Chondrocyte (in vitro differentiated cells): ENCODE data around the gene GPX1. TPM values are rescaled to one million over a fixed set of nuclear protein-coding genes. Genes with fewer than 3 reads are reported as not detected.
"Not testable (repeated sequence)": the region's sequence is repeated elsewhere in the genome, so short reads cannot be mapped to it uniquely, and the experiment has no call there.

ENCODE experiments used
- DNase-seq: peaks from one replicate; pipeline ENCODE4 v3.0.0; 2021; ENCODE audit warnings: mixed read lengths, low spot score
- H3K27ac Mint-ChIP-seq: one replicate; pipeline ENCODE4 v1.8.0; 2021; ENCODE audit warnings: mild to moderate bottlenecking, moderate library complexity, mixed read lengths; ENCODE audit not compliant: unreplicated experiment
- H3K27me3 Mint-ChIP-seq: 2 replicates; pipeline ENCODE4 v1.8.0; 2021; ENCODE audit warnings: low read depth, mixed read lengths
- H3K36me3 Mint-ChIP-seq: 2 replicates; pipeline ENCODE4 v1.8.0; 2021; ENCODE audit warnings: low read depth, mixed read lengths
- H3K4me1 Mint-ChIP-seq: 2 replicates; pipeline ENCODE4 v1.8.0; 2021; ENCODE audit warnings: low read depth, mild to moderate bottlenecking, mixed read lengths
- H3K4me3 Mint-ChIP-seq: one replicate; pipeline ENCODE4 v1.8.0; 2021; ENCODE audit warnings: mild to moderate bottlenecking, moderate library complexity, mixed read lengths; ENCODE audit not compliant: unreplicated experiment
- H3K9me3 Mint-ChIP-seq: 2 replicates; pipeline ENCODE4 v1.8.0; 2021; ENCODE audit warnings: low read depth, mixed read lengths
- CTCF ChIP-seq: fragments of 200-600 bp; sonication (generic); IDR thresholded peaks from 2 replicates; pipeline ENCODE4 v1.5.0; 2021; ENCODE audit warnings: antibody characterized with exemption, mild to moderate bottlenecking, moderate library complexity
- total RNA-seq: library from RNA; stranded (reverse); gene quantifications from 3 replicates; pipeline ENCODE4 v1.2.1, GENCODE V29; 2021

Gene GPX1
- total RNA-seq, 1 donor from 2014 or later = 92.6 TPM

GRCh38 chr3:49333916-49334633 is 24.1 kb downstream of the GPX1 start:
- no peaks in the 10 kb centered on the region for H3K9me3 Mint-ChIP-seq
- no peak for TF ChIP-seq CTCF
- no peaks in the 10 kb centered on the region for H3K27me3 Mint-ChIP-seq
- H3K4me3 Mint-ChIP-seq = no peak overlapping the region
- H3K4me1 Mint-ChIP-seq = peaks cover 12% of the 10 kb centered on the region
- H3K36me3 Mint-ChIP-seq = peaks cover 18% of the 10 kb centered on the region
- no peak overlapping the region for H3K27ac Mint-ChIP-seq
- DNase-seq = no peak

GRCh38 chr3:49333091-49333490 is 25.1 kb downstream of the GPX1 start:
- Mint-ChIP-seq H3K36me3 (peaks cover 21% of the 10 kb centered on the region), H3K27me3 (no peaks in the 10 kb centered on the region), H3K4me1 (peaks cover 5% of the 10 kb centered on the region), H3K4me3 (no peak overlapping the region), H3K27ac (peak overlapping the region; percentile 22), H3K9me3 (no peaks in the 10 kb centered on the region)
- no peak for DNase-seq
- no peak for TF ChIP-seq CTCF

GRCh38 chr3:49329186-49329585 is 29.0 kb downstream of the GPX1 start:
- no peak for DNase-seq
- TF ChIP-seq CTCF = no peak
- Mint-ChIP-seq H3K36me3 (peaks cover 34% of the 10 kb centered on the region), H3K27ac (no peak overlapping the region), H3K4me1 (peaks cover 3% of the 10 kb centered on the region), H3K9me3 (no peaks in the 10 kb centered on the region), H3K27me3 (no peaks in the 10 kb centered on the region), H3K4me3 (no peak overlapping the region)

- not testable (repeated sequence) for H3K4me1 Mint-ChIP-seq, H3K27ac Mint-ChIP-seq, H3K4me3 Mint-ChIP-seq, H3K9me3 Mint-ChIP-seq, H3K27me3 Mint-ChIP-seq, DNase-seq
- H3K36me3 Mint-ChIP-seq = peaks cover 33% of the 10 kb centered on the region
Observed at GRCh38 chr3:49328350-49328749, 29.8 kb downstream of the GPX1 start.

- Mint-ChIP-seq H3K4me1 (peaks cover 3% of the 10 kb centered on the region), H3K27ac (no peak overlapping the region), H3K36me3 (peaks cover 32% of the 10 kb centered on the region), H3K4me3 (no peak overlapping the region), H3K9me3 (no peaks in the 10 kb centered on the region), H3K27me3 (no peaks in the 10 kb centered on the region)
- TF ChIP-seq CTCF = peak; percentile 61
- DNase-seq = no peak
Observed at GRCh38 chr3:49327485-49327884, 30.7 kb downstream of the GPX1 start.

- no peaks in the 10 kb centered on the region for H3K9me3 Mint-ChIP-seq
- H3K27me3 Mint-ChIP-seq = no peaks in the 10 kb centered on the region
- H3K27ac Mint-ChIP-seq = no peak overlapping the region
- no peak for DNase-seq
- TF ChIP-seq CTCF = no peak
- H3K36me3 Mint-ChIP-seq = peaks cover 40% of the 10 kb centered on the region
- peaks cover 6% of the 10 kb centered on the region for H3K4me1 Mint-ChIP-seq
- no peak overlapping the region for H3K4me3 Mint-ChIP-seq
Observed at GRCh38 chr3:49324768-49325167, 33.4 kb downstream of the GPX1 start.
